Lung (tissue), 12 donors: ENCODE measurements around the gene MBIP. TPM values are rescaled to one million over a fixed set of nuclear protein-coding genes. Genes with fewer than 3 reads are reported as not detected.

Source experiments
- ATAC-seq: fragments of 200-7000 bp; cut with Tn5 transposase; one replicate; pipeline ENCODE4 v1.9.1; 2020; ENCODE audit warnings: moderate number of reproducible peaks; ENCODE audit not compliant: insufficient read depth, low FRiP score
- DNase-seq, 3 donors: peaks; one replicate each; pipeline ENCODE4 v3.0.0-alpha.2; 2013 to 2017
- H3K27ac ChIP-seq, 2 donors: one replicate each; pipeline ENCODE4 v1.5.1; 2013; ENCODE audit warnings: mild to moderate bottlenecking in 2 of 2, moderate library complexity in 2 of 2, control low read depth in 1 of 2, inconsistent platforms in 1 of 2, low read depth in 1 of 2, low read length in 1 of 2
- H3K27me3 ChIP-seq, 3 donors: one replicate each; pipeline ENCODE4 v1.5.1; 2013; ENCODE audit warnings: low read length in 2 of 3; ENCODE audit not compliant: control insufficient read depth in 3 of 3, insufficient read depth in 3 of 3
- H3K36me3 ChIP-seq, 4 donors: one replicate each; pipeline ENCODE4 v1.5.1; 2013; ENCODE audit warnings: low read length in 4 of 4, mild to moderate bottlenecking in 1 of 4, moderate library complexity in 1 of 4; ENCODE audit not compliant: control insufficient read depth in 4 of 4, insufficient read depth in 4 of 4
- H3K4me1 ChIP-seq, 5 donors: one replicate each; pipeline ENCODE4 v1.5.1; 2013; ENCODE audit warnings: low read length in 5 of 5, mild to moderate bottlenecking in 2 of 5, moderate library complexity in 1 of 5; ENCODE audit not compliant: control insufficient read depth in 5 of 5, insufficient read depth in 5 of 5
- H3K4me3 ChIP-seq: one replicate; pipeline ENCODE4 v1.5.1; 2013; ENCODE audit warnings: mild to moderate bottlenecking, control low read depth, moderate library complexity
- H3K9ac ChIP-seq, 2 donors: one replicate each; pipeline ENCODE4 v1.5.1; 2013; ENCODE audit warnings: low read length in 2 of 2, control low read depth in 1 of 2; ENCODE audit not compliant: insufficient read depth in 1 of 2
- H3K9me3 ChIP-seq, 4 donors: one replicate each; pipeline ENCODE4 v1.5.1; 2013; ENCODE audit warnings: low read length in 3 of 4, mild to moderate bottlenecking in 1 of 4, moderate library complexity in 1 of 4; ENCODE audit not compliant: control insufficient read depth in 4 of 4, insufficient read depth in 3 of 4
- WGBS, 2 donors: extraction: QIAGEN DNeasy Blood & Tissue Kit; methylation state at CpG; one replicate each; pipeline ENCODE4 v1.1.7; 2013; 5-methylcytosine and 5-hydroxymethylcytosine counted together
- polyA plus RNA-seq, 2 donors: library from polyadenylated mRNA; stranded (reverse); fragments of 200-250 nt; gene quantifications; one replicate each; pipeline ENCODE4 v1.2.1, GENCODE V29; 2013
- total RNA-seq, 2 donors: library from RNA; depleted of rRNA in 1 of 2; stranded (reverse); fragments of >200 nt in 1 of 2; gene quantifications; one replicate each; pipeline ENCODE4 v1.2.1, GENCODE V29; 2014 to 2021
- TF ChIP-seq, protein P1 (sequence below): IDR thresholded peaks from 2 replicates; pipeline ENCODE4 v1.5.1; 2012; ENCODE audit warnings: mild to moderate bottlenecking; ENCODE audit errors: control extremely low read depth, extremely low read depth
- donor health status: control.
- donor health status: control.
- donor health status: Bipolar disorder and iron deficiency.
- donor health status: healthy.
- donor health status: DM: yes; HTN: yes; CAD: no.

Gene MBIP
- total and polyA plus RNA-seq, 4 donors = 32.5 to 484 (median 84.3) TPM

GRCh38 chr14:36284971-36285595 is 35.4 kb downstream of the MBIP start:
- 75 to 84% methylated on average over 4 of the region's 4 CpGs for WGBS, 2 donors
- no peak overlapping the region for H3K9ac ChIP-seq

DNA sequence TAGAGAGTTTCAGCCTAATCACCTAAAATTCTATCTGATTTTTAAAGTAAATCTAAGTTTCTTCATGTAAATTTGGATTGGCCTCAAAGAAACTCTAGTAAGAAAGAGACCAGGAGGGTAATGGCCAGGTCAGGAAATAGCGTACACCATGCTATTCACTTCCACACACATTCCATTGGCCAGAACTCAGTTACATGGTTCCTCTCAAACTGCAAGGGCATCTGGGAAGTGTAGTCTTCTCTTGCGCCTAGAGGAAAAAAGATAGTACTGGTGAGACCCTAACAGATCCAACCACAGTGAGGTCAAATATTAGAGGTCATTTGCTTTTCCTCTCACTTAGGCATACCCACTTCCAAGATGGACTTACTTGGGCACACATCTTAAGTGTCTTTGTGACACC is 39.1 kb downstream of the MBIP start:
- Histone ChIP-seq H3K4me1 (no peaks in the 10 kb centered on the region), H3K27ac (no peak overlapping the region), H3K9me3 (no peaks in the 10 kb centered on the region), H3K9ac (no peak overlapping the region), H3K4me3 (no peak overlapping the region), H3K36me3 (no peaks in the 10 kb centered on the region), H3K27me3 (peaks cover 0 to 2% (median 0%) of the 10 kb centered on the region in 3 donors)
- ATAC-seq = no peak
- TF ChIP-seq, protein P1, sequence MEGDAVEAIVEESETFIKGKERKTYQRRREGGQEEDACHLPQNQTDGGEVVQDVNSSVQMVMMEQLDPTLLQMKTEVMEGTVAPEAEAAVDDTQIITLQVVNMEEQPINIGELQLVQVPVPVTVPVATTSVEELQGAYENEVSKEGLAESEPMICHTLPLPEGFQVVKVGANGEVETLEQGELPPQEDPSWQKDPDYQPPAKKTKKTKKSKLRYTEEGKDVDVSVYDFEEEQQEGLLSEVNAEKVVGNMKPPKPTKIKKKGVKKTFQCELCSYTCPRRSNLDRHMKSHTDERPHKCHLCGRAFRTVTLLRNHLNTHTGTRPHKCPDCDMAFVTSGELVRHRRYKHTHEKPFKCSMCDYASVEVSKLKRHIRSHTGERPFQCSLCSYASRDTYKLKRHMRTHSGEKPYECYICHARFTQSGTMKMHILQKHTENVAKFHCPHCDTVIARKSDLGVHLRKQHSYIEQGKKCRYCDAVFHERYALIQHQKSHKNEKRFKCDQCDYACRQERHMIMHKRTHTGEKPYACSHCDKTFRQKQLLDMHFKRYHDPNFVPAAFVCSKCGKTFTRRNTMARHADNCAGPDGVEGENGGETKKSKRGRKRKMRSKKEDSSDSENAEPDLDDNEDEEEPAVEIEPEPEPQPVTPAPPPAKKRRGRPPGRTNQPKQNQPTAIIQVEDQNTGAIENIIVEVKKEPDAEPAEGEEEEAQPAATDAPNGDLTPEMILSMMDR = no peak
- no peak for DNase-seq
- 81 to 94% methylated on average over 2 of the region's 2 CpGs for WGBS, 2 donors

More at GRCh38 chr14:36284971-36285595, 35.4 kb downstream of the MBIP start:
- Histone ChIP-seq H3K9me3 (no peaks in the 10 kb centered on the region), H3K36me3 (no peaks in the 10 kb centered on the region), H3K4me3 (no peak overlapping the region), H3K4me1 (no peaks in the 10 kb centered on the region), H3K27ac (no peak overlapping the region), H3K27me3 (no peaks in the 10 kb centered on the region)
- ATAC-seq = no peak
- TF ChIP-seq, protein P1 = no peak
- no peak for DNase-seq

DNA sequence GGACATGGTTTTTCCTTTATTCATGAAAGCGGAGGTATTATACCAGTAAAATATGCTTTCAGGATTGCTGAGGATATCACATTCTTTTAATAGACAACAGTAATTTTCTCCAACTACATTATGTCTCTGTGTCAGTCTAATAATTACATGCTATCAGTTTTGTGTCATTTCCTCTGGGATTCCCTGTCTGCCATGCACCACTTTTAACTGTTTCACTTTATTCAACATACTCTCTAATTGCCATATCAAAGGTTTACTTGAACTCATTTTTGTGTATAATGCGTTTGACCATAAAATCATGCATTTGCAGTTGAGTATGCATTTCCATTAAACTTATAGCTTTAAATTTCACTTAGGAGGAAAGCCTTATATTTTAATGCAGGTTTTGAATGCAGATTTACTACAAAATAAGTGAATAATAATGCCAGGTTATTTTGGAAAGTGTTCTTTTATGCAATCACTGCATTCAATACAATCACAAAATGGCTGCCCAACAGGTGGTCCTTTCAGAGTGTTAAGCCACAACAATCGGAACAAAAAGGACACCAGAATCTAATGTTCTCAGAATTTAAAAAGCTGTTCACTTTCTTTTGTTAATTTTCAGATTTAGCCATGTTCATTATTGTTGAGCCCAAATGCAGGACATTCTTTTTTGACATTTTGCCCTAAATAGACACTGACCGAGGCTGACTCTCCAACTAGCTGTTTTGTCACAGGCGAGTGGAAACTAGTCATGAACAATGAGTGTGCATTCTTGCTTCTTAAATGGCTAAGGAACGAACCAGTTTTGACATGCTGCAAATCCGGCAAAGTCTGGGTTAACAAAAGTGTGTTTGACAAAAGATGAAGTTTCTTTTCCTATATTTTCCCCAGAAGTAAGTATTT is 40.9 kb downstream of the MBIP start:
- TF ChIP-seq, protein P1 = no peak
- H3K27ac ChIP-seq = no peak overlapping the region
- H3K4me1 ChIP-seq = no peaks in the 10 kb centered on the region
- ATAC-seq = no peak
- peaks cover 0 to 2% (median 0%) of the 10 kb centered on the region in 3 donors for H3K27me3 ChIP-seq
- DNase-seq = no peak
- WGBS, 2 donors = 85 to 88% methylated on average over 7 of the region's 7 CpGs
- no peaks in the 10 kb centered on the region for H3K36me3 ChIP-seq
- no peaks in the 10 kb centered on the region for H3K9me3 ChIP-seq
- H3K9ac ChIP-seq = no peak overlapping the region
- no peak overlapping the region for H3K4me3 ChIP-seq
